Effector CD8-positive, alpha-beta T cell (primary cell): ENCODE measurements around the gene DFFB.

Source experiments
- DNase-seq: peaks from one replicate; lab custom pipeline; 2025; lab: John Stamatoyannopoulos, UW

The DFFB gene

DNA sequence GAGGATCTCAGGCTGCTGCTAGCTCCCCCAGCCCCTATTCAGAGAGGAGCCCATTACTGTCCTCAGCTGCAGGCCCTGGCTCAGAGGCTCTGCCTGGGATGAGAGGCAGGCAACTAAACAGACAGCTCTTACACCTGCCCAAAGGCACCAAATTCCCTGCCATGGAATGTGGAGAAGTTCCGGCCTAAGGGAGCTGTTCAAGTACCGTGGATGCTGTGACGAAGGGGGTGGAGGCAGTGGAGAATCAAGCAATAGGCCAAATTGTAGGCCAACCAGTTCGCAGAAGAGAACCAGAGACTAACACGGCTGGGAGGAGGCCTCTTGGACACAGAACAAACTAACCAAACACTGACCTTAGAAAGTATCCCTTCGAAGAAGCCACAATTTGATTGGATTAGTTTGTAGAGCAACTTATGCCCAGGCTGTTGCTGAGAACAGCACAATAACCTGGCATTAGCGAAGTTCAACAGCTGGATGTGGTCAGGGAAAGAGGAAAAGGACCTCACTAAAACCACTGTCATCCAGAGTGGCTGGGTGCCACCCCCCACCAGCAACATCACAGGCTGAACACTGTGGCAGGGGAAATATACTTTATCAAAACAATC lies 39.2 kb downstream of the DFFB start:
- DNase-seq: no peak

DNA sequence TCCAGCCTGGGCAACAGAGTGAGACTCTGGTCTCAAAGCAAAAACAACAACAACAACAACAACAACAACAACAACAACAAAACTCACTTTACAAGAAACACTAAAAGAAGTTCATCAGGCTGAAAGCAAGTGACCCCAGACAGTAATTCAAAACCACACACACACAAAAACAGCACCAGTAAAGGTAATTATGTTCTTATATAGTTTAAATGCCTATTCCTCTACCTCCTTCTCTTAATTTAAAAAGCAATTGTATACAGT lies 41.1 kb downstream of the DFFB start:
- no peak for DNase-seq

DNA sequence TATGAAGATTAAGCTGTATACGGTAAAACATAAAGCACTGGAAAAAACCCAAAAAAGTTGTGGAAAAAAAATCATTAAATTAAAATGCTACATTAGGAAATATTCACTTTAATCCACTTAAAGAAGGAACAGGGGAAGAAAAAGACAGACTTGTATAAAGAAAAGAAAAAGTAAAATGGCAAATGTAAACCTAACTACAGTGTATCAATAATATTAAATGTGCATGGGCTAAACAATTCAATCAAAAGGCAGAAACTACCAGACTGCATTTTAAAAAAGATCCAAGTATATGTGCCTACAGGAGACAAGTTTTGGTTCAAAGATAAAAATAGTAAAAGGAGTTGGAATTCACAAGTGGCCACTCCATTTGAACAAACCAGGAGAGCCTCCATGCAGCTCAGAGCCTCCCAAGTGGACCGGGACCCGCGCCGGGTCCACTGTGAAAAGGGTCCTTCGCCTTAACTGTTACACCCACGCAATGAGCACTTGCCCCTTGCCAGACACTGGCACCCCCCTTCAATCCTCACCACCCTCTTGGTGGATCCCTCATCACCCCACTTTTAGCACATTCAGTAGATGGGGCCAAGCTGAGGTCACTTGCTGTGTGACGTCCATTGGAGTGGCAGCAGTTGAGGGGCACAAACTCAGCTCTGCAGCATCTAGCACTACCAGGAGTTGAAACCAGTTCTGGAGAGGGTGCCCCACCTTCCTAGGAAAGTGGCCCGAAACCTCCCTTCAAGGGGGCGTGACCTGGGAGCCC lies 41.9 kb downstream of the DFFB start:
- no peak for DNase-seq

GRCh38 chr1:3899754-3900149 lies 42.5 kb downstream of the DFFB start:
- peak; percentile 44 for DNase-seq

- DNase-seq: peak; percentile 95
Observed at GRCh38 chr1:3900150-3900968, 43.1 kb downstream of the DFFB start, which contains the start of gene C1orf174. Gene C1orf174 (minus strand): TSS chr1:3900272. CDS start chr1:3900186, 86 bp downstream.

DNA sequence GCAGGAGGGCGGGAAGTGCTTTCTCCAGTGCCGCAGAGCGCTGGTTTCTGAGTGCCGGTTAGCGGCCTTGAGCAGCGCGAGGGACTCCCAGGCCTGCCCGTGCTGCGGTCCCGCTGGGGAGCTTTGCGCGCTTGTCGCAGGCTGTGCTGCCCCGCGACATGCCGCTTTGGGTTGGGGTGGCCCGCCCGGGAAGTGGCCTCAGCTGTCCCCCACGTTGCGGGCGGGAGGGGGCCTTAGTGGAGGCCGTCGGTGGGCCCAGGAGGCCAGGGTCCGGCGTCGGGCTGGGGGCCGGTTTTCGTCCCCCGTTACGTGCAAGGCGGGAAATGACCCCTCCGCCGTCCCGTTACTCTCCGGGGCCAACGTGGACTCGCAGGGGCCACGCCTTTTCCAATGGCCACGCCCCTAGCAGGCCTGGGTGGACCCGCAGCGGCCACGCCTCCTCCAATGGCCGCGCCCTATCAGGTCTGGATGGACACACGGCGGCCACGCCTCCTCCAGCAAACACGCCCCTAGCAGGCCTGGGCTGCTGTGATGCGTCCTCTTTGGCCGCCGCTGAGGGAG lies 43.8 kb downstream of the DFFB start:
- DNase-seq: peak; percentile 61

DNA sequence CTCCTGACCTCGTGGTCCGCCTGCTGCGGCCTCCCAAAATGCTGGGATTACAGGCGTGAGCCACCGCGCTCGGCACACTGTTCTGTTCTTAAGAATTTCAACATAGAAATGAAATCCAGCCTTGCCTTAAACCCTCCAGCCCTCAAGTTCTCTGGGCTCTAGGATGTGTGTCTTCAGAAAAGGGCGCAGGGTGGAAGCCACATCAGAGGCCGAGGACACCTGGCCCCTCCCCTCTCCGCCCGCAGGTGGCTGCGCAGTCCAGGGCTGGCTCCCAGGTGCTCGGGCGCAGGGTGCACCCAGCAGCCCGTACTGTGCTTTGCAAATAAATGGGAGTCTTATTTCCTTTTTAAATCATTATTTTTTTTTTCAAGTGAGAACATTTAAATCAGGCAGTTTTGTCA lies 44.8 kb downstream of the DFFB start:
- peak; percentile 35 for DNase-seq

DNA sequence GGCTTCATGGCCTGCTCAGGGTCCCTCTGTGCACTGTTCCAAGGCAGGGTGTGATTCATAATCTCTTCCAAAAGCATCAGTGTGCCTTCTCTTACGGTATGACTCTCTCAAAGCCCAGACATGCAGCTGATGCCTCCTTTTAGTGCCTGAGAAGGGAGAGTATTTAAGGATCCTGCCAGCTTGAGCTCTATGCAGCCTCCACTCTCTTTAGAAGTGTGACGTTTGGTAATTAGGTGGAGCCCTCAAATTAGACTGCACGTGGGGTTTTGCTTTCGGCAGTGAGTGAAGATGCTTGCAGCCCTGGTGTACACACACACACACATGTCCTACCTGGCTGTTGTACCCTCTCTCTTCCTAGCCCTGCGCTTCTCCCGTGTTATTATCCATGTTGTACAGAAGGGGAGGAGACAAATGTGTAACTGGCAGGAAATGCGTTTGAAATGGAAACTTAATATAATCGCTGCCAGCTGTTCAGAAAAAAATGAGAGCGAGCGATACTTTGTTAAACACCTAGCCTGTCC lies 45.4 kb downstream of the DFFB start:
- DNase-seq: no peak

DNA sequence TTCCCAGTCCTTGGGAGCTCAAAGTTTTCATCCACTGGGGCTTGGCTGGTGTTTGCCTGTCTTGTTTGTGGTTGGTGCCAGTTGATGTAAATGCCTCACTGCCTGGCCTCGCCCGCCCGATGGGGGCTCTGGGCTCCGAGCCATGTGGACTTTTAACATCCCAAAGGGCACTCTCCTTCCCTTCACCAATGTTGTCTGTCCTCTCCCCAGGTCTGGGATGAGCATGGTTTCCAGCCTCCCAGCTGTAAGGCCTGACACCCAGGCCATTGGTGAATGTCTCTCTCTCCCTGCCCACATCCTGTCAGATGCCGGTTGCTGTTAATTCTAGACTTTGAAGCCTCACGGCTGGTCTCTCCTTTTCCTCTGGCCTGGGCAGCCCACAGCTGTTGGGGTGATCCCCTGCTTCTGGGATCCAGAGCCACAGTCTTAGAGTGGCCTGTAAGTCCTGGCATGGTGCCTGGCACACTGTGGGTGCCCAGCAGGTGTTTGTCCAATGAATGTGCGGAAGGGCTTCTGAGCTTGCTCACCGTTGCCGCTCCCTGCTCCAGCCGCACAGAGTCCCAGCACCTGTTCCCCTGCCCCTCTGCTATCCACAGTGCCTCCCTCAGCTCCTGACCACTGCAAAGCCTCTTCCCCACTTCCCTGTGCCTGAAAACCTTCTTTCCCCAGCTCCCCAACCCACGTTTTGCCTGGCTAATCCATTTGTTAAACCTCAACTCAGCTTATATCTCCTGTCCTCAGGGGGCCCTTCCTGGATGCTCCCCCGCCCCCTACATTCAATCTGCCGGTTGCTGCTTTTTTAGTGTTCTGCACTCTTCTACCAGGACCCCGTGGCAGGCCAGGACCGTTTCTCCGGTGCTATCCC lies 46.1 kb downstream of the DFFB start:
- no peak for DNase-seq

- no peak for DNase-seq
Observed at GRCh38 chr1:3904006-3904842, 46.9 kb downstream of the DFFB start.

DNA sequence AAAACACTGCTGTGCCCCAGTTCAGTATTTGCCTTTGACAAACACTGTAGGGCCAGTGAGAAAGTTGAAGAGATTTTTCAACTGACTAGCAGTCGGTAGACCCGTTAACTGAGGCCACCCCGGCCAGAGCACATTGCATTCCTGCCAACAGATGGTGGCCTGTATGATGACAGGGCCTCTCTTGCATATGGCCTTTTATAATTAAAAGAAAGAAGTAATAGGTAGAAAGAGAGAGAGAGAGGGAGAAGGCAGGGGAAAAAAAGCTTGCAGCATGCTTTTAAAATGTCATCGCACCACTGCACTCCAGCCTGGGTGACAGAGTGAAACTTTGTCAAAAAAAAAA lies 47.5 kb downstream of the DFFB start:
- no peak for DNase-seq

DNA sequence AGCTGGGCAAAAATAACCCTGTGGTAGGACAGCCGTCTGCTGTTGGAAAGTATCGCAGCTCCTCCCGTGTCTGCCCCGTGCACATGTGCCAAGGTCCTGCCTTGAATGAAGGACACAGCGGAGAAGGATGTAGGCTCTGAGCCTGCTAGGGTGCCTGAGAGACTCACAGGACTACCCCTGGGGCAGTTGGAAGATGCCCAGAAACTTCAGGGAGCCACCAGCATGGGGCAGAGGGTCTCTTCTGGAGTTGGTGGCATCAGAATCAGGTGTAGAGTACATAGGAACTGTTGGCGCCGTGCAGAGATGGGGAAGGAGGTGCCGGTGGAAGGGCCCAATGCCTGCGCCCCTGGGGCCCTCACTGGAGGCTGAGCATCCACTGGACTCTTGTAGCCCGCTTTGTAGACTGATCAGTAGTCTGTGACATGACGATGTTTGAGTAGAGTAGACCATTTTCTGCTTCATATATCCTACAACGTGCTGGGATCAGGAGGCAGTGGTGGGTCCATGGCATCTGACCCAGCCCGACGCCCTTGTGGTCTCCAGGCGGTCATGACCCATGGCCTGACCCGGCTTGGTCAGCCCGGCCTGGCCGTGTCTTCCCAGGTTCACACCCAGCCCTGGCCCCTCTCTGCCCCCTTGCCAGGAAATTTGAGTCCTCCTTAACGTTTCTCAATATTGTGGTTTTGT lies 48.1 kb downstream of the DFFB start:
- no peak for DNase-seq

- DNase-seq: no peak
Observed at GRCh38 chr1:3905953-3906671, 48.8 kb downstream of the DFFB start.

- DNase-seq: no peak
Observed at GRCh38 chr1:3906672-3907020, 49.4 kb downstream of the DFFB start.

DNA sequence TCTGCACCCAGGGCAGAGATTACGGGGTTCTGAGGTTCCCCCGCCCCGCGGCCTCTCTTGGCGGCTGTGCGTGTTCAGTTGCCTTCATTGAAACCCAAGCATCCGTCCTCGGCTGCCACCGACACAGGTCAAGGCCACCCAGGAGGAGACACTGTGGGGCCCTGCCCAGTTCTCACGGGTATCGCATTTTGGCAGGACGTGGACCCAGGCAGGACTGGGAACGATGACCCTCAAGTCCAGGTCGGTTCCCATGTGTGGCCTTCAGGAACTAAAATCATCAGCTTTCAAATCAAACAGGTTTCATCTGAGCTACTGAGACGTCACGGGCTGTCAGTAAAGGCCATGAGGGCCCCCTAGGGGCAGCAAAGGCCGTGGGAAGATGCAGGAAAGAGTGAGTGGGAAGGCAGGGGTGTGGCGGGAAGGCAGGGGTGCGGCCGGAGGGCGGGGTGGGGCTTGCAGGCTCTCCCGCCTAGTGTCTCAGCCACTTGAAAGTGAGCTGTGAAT lies 49.8 kb downstream of the DFFB start:
- DNase-seq: no peak

- no peak for DNase-seq
Observed at GRCh38 chr1:3907621-3908165, 50.4 kb downstream of the DFFB start.

DNA sequence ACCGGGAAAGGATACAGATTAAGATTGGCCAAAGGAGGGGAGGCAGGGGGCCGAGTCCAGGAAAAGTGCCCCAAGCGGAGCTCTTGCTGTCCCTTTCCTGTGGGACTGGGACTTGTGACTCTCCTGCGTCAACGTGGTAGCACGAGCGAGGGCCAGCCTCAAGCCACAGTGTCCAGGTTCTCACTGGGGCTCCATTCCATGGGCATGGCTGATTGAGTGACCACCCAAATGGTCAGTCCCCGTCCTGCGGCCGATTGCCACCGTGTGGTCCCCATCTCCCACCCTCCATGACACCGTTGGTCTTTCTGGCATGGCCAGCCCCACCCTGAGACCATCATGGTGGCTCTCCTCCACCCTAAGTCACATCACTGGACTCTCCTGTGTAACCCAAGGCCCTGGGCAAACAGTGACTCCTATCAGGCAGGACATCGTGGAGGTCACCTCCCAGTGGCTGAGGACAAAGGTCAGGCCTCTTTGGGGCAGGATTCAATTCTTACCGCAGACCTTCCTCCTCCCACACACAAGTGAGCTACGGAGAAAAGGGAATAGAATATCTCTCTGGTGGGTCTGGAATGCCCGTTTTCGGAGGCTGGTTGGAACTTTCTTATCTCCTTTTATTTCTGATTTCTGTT lies 51.7 kb downstream of the DFFB start:
- no peak for DNase-seq

GRCh38 chr1:3909615-3910014 lies 52.3 kb downstream of the DFFB start:
- DNase-seq: no peak
